Measurements from ENCODE around the gene NMRAL1.

NMRAL1 gene

DNA sequence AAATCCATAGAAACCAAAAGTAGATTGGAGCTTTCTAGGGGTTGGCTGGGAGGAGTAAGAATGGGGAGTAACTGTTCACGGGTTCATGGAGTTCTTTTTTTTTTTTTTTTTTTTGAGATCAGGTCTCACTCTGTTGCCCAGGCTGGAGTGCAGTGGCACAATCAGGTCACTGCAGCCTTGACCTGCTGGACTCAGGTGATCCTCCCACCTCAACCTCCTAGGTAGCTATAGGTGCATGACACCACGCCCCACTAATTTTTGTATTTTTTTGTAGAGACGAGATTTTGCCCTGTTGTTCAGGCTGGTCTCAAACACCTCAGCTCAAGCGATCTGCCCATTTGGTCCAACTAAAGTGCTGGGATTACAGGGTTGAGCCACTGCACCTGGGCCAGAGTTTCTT, 1.5 kb downstream of the NMRAL1 start:
- H3K4me3 ChIP-seq (replicated peaks; ENCODE audit: low read depth, low read length), result peak overlapping the region; percentile 79
- no peak for DNase-seq (ENCODE audit: extremely low read depth, low read depth)
- TF ChIP-seq CTCF (IDR thresholded peaks at IDR 0.05; ENCODE audit: low read depth, low read length, missing control alignments), result no peak

DNA sequence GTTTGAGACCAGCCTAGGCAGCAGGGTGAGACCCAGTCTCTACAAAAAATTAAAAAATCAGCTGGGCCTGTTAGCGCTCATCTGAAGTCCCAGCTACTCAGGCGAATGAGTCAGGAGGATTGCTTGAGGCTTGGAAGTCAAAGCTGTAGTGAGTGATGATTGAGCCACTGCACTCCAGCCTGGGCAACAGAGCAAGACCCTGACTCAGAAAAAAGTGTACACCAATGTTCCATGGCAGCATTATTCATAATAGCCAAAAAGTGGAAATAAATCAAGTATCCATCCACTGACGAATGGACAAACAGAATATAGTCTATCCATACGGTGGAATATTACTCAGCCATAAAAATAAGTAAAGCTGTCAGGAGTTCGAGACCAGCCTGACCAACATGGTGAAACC, 2.6 kb downstream of the NMRAL1 start:
- no peak for DNase-seq (ENCODE audit: extremely low read depth, low read depth)
- H3K4me3 ChIP-seq (replicated peaks; ENCODE audit: low read depth, low read length), result no peak overlapping the region
- TF ChIP-seq CTCF (IDR thresholded peaks at IDR 0.05; ENCODE audit: low read depth, low read length, missing control alignments), result no peak

DNA sequence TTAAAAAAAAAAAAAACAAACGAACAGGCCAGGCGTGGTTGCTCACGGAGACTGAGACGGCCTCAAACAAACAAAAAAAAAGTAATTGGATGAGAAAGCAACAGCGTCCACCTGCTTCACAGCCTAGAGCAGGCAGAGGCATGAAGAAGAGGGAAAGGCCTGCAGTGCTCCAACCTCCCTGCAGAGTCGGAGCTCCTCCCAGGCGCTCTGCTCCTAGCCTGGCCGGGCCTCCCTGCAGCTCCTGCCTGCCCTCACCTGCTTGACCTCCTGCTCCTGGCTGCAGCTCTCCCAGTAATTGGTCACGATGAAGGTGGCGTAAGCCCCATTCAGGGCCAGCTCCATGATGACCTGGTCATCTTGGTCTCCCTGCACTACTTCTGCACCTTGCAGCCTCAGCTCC, 5.5 kb downstream of the NMRAL1 start:
- no peak for TF ChIP-seq CTCF (IDR thresholded peaks at IDR 0.05; ENCODE audit: low read depth, low read length, missing control alignments)
- no peak for DNase-seq (ENCODE audit: extremely low read depth, low read depth)
- H3K4me3 ChIP-seq (replicated peaks; ENCODE audit: low read depth, low read length), result no peak overlapping the region

GRCh38 chr16:4467916-4468315, 6.5 kb downstream of the NMRAL1 start:
- TF ChIP-seq CTCF (IDR thresholded peaks at IDR 0.05; ENCODE audit: low read depth, low read length, missing control alignments), result no peak

DNA sequence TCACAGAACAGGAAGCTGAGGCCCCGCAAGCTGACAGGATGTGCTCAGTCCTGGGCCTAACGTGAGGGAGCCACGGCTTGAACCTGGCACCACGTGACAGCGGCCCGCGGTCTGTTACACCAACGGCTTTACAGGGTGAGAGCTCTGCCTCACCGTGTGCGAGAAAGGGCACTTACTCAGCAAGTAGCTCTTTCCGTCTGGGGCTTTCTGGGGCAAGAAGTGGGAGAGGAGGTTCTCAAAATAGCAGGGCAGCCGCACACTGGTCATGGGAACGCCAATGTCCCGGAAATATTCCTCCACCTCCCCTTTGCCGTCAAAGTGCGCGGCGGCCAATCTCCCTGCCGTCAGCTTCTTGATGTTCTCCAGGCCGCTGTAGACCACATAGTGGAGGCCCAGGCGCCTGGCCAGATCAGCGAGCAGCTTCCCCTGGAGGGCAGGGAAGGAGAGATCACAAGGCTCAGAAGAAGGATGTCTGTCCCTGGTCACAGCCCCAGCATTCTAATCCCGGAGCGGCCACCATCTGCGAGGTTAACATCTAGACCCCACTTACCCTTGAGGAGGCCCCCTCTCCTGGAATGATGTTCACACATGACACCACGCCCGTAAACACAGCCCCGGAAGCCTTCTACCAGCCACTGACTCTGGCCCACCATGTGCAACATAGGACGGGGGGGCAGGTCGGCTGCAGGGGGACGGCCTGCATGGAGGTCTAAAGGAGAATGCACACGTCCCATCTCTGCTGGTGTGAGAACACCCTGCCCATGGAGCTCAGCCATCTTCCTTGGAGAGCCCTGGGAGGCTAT, 8.2 kb downstream of the NMRAL1 start:
- no peak overlapping the region for H3K4me3 ChIP-seq (replicated peaks; ENCODE audit: low read depth, low read length)
- no peak for TF ChIP-seq CTCF (IDR thresholded peaks at IDR 0.05; ENCODE audit: low read depth, low read length, missing control alignments)
- DNase-seq (ENCODE audit: extremely low read depth, low read depth), result no peak

More at GRCh38 chr16:4467916-4468315, 6.5 kb downstream of the NMRAL1 start:
- H3K4me3 ChIP-seq (replicated peaks; ENCODE audit: low read depth, low read length), result no peak overlapping the region
- no peak for DNase-seq (ENCODE audit: extremely low read depth, low read depth)

DNA sequence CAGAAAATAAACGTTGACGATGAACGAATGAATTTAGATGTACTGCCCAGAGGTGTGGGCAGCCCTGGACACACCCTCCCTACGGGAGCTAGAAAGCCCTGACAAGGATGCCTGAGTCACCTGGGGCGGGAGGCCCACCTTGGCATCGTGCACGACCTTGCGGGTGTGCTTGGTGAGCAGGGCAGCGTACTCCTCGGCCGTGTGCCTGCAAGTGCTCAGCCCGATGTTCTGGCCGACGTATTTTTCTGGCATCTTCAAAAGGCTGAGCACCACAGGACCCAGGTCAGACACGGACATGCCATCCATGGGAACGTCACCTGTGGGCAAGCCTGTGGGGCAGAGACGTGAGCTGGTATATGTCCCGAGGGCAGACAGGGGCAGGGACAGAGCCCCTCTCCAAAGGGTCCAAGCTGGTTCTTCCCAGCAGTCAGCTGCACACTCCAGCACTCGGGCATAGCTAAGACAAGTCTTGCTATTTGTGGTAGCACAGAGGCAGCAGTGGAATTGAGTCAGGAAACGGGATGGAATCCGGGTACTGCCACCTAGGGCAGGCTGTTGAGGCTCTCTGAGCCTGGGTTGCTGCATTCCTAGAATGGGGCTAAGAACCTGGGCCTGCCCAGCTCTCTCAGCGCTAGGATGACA, 10.8 kb downstream of the NMRAL1 start:
- TF ChIP-seq CTCF (IDR thresholded peaks at IDR 0.05; ENCODE audit: low read depth, low read length, missing control alignments), result no peak
- no peak overlapping the region for H3K4me3 ChIP-seq (replicated peaks; ENCODE audit: low read depth, low read length)
- no peak for DNase-seq (ENCODE audit: extremely low read depth, low read depth)

All from HFF-Myc (cell line).